Activated CD4-positive, alpha-beta T cell treated with anti-CD3 and anti-CD28 coated beads for 36 hours (primary cell): Measurements from ENCODE around the gene HDHD5. TPM values are rescaled to one million over a fixed set of nuclear protein-coding genes. Genes with fewer than 3 reads are reported as not detected.
A peak's percentile ranks its signal among the peaks of the same experiment; 100 is the strongest.

Source experiments
- ATAC-seq: fragments of 200-7000 bp; cut with Tn5 transposase; one replicate; pipeline ENCODE4 v1.10.0; 2021; ENCODE audit warnings: mild to moderate bottlenecking, moderate library complexity
- CTCF ChIA-PET: fragments of 350-600 bp; sonication (Branson Sonifier 250); formaldehyde crosslinking; loops from one replicate; lab custom pipeline; 2021; ENCODE audit warnings: antibody characterized with exemption; lab: Charles Lee
- POLR2A ChIA-PET: fragments of 350-600 bp; sonication (Branson Sonifier 250); formaldehyde crosslinking; loops from one replicate; lab custom pipeline; 2021; ENCODE audit warnings: antibody characterized with exemption, inconsistent platforms; lab: Charles Lee
- DNase-seq: peaks from one replicate; pipeline ENCODE4 v3.0.0-alpha.2; 2020
- H3K27ac Mint-ChIP-seq: one replicate; pipeline ENCODE4 v1.8.0; 2021; ENCODE audit warnings: mixed read lengths
- H3K27me3 Mint-ChIP-seq: one replicate; pipeline ENCODE4 v1.8.0; 2021; ENCODE audit warnings: mixed read lengths
- H3K36me3 Mint-ChIP-seq: one replicate; pipeline ENCODE4 v1.8.0; 2021; ENCODE audit warnings: low read depth, mixed read lengths
- H3K4me1 Mint-ChIP-seq: one replicate; pipeline ENCODE4 v1.8.0; 2021; ENCODE audit warnings: mixed read lengths
- H3K4me3 Mint-ChIP-seq: one replicate; pipeline ENCODE4 v1.8.0; 2021; ENCODE audit warnings: mild to moderate bottlenecking, moderate library complexity, mixed read lengths
- H3K9me3 Mint-ChIP-seq: one replicate; pipeline ENCODE4 v1.8.0; 2021; ENCODE audit warnings: low read depth, mixed read lengths
- intact Hi-C, 2 experiments: fragments of 100-400 bp; cut with DNase I in 1 of 2; cut with micrococcal nuclease in 1 of 2; formaldehyde crosslinking; loops; one replicate each; pipeline versions ENCODE4 v1.14.2 to v1.15.1; 2022 to 2024; cut with DNase I, micrococcal nuclease
- total RNA-seq, 2 experiments: library from RNA; stranded (reverse); gene quantifications; one replicate each; pipeline ENCODE4 v1.2.3, GENCODE V29; 2021

The HDHD5 gene
- total RNA-seq, 2 experiments from 2014 or later: 51.6 to 69.0 TPM

DNA sequence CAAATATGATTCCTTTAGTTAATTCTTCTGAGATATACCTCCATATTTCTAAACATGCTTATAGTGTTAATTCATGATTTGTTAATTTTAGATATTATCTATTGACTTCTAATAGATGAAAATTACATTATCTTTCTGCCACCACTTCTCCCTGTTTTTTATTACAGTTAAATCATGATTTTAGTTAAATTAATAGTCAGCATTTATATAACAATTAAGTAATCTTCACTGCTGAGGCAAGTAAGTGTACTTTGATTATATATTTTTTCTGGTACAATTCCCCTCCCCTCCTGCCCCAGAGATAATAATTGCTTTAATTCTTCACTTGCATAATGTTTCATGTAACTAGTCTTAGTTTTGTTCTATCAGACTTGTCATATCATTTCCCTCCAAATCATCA lies 68.5 kb downstream of the HDHD5 start:
- H3K36me3 Mint-ChIP-seq: peaks cover 8% of the 10 kb centered on the region
- POLR2A ChIA-PET: no interaction called here
- ATAC-seq: no peak
- no peaks in the 10 kb centered on the region for H3K9me3 Mint-ChIP-seq
- intact Hi-C loops: no loop called here
- H3K4me3 Mint-ChIP-seq: peak overlapping the region; percentile 11
- CTCF ChIA-PET: no interaction called here
- no peaks in the 10 kb centered on the region for H3K27me3 Mint-ChIP-seq
- H3K27ac Mint-ChIP-seq: peak overlapping the region; percentile 70
- peaks cover 86% of the 10 kb centered on the region for H3K4me1 Mint-ChIP-seq
- no peak for DNase-seq

Other genes with a start within 250 kb of the HDHD5 start
- gene GAB4, start 151.1 kb downstream of the HDHD5 start, total RNA-seq: not detected
- gene IL17RA, start 74.3 kb downstream of the HDHD5 start, total RNA-seq: 10 to 100 TPM; 13.1 to 13.3 TPM
- gene TMEM121B, start 37.9 kb downstream of the HDHD5 start, total RNA-seq: under 1 TPM; 0.14 to 0.19 TPM
- gene ADA2, start 60.2 kb upstream of the HDHD5 start, total RNA-seq: 1 to 10 TPM; 5.4 to 6.1 TPM
- gene CECR2, start 210.2 kb upstream of the HDHD5 start, total RNA-seq: under 1 TPM in 1 of 2 experiments, not detected in 1; 0.18 TPM